ENCODE results near the gene GDPD1.

- TF ChIP-seq, protein P1, sequence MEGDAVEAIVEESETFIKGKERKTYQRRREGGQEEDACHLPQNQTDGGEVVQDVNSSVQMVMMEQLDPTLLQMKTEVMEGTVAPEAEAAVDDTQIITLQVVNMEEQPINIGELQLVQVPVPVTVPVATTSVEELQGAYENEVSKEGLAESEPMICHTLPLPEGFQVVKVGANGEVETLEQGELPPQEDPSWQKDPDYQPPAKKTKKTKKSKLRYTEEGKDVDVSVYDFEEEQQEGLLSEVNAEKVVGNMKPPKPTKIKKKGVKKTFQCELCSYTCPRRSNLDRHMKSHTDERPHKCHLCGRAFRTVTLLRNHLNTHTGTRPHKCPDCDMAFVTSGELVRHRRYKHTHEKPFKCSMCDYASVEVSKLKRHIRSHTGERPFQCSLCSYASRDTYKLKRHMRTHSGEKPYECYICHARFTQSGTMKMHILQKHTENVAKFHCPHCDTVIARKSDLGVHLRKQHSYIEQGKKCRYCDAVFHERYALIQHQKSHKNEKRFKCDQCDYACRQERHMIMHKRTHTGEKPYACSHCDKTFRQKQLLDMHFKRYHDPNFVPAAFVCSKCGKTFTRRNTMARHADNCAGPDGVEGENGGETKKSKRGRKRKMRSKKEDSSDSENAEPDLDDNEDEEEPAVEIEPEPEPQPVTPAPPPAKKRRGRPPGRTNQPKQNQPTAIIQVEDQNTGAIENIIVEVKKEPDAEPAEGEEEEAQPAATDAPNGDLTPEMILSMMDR (IDR thresholded peaks at IDR 0.05; ENCODE audit: low read depth, low read length, poor library complexity, severe bottlenecking), result no peak
- TF ChIP-seq EZH2phosphoT487 (IDR thresholded peaks at IDR 0.05; ENCODE audit: borderline replicate concordance, low read length), result no peak
Measured at GRCh38 chr17:59219992-59220327, 351 bp upstream of the GDPD1 start.

Data from DOHH2 (cell line).